ENCODE results near the gene NOTCH2NLA. TPM values are rescaled to one million over a fixed set of nuclear protein-coding genes. Genes with fewer than 3 reads are reported as not detected.
"Not testable (repeated sequence)": the region's sequence is repeated elsewhere in the genome, so short reads cannot be mapped to it uniquely, and the experiment has no call there.

The NOTCH2NLA gene
- polyA plus RNA-seq (2013, experiment 1 of 2; ENCODE audit: insufficient read length) = 9.7 TPM
- polyA plus RNA-seq (2013, experiment 2 of 2; ENCODE audit: insufficient read length) = 10.2 TPM

GRCh38 chr1:146228710-146229477, at the start of gene NOTCH2NLA:
NOTCH2NLA (minus strand) TSS chr1:146229021; CDS start chr1:146189337, 39,684 bp downstream.
- not testable (repeated sequence) for DNase-seq

GRCh38 chr1:146278346-146278745, 49.5 kb upstream of the NOTCH2NLA start:
- not testable (repeated sequence) for DNase-seq

DNA sequence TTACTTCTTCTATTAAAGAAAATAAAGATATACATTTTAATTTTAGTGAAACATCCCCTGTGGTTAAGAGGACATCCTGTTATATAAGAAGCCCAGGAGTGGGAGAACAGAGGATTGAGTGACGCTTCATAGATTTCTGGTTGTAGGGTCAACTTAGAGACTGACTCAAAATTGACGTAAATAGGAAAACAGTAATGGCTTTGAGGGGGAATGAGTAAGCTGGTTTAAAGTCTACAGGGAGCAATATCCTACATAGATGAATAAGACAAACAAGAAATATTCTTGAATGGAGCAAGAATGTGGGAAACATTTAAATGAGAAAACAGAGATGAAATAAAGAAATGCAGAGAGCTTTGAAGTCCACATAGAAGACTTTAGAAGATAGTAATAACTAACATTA, 48.3 kb upstream of the NOTCH2NLA start:
- DNase-seq = not testable (repeated sequence)

DNA sequence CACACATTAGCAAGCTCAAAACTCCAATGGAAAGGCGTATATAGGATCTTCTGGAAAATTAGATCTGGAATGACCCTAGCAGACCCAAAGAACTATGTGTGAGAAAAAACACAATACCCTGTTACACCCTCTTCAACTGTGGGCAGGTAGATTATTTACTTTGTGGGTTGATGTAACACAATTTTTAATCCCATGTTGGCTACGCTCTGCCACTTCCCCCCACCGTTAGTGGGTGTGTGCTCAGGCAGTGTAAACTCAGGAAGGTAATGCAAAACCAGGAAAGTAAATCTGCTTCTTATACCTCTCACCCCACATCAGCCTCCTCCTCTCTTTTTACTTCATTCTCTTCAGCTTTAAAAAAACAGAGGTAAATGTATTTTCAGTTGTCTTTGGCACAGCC, 45.3 kb upstream of the NOTCH2NLA start:
- DNase-seq = not testable (repeated sequence)

GRCh38 chr1:146273194-146273593, 44.4 kb upstream of the NOTCH2NLA start:
- DNase-seq = not testable (repeated sequence)

- not testable (repeated sequence) for DNase-seq
These were observed 43.9 kb upstream of the NOTCH2NLA start for GRCh38 chr1:146272734-146273133.

DNA sequence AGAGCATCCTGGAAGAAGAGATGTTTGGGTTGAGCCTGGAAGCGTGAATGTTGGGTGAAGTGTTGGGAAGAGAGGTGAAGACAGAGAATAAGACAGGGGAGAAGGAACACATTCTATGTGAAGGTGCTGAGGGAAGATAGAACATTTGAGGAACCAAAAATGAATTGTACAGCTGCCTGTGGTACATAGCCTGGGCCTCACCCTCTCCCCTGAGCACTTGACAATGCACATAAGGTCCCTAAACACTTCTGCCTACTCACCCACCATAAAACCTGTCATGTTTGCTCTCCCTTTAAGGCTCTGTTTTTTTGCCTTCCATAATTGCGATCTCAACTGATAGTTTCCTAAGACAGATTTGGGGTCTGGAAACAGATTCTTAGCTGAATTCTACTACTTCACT, 43.2 kb upstream of the NOTCH2NLA start:
- not testable (repeated sequence) for DNase-seq

DNA sequence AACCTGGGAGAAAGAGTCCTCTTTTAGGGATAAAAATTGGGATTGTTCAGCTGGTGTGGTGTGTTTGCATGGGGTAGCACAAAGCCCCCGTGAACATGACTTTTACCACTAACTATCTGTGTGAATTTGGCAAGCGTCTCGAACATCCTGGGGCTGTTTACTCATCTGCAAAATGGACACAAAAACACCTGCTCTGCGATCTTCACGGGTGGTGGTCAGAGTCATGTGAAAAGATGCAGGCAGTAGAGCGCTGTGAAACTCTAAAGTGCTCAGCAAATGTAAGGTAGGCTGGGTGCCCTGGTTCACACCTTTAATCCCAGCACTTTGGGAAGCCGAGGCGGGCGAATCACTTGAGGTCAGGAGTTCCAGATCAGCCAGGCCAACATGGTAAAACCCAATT, 41.3 kb upstream of the NOTCH2NLA start:
- not testable (repeated sequence) for DNase-seq

- not testable (repeated sequence) for DNase-seq
These were observed 37.4 kb upstream of the NOTCH2NLA start for GRCh38 chr1:146266179-146266748.

GRCh38 chr1:146264761-146265160, 35.9 kb upstream of the NOTCH2NLA start:
- not testable (repeated sequence) for DNase-seq

DNA sequence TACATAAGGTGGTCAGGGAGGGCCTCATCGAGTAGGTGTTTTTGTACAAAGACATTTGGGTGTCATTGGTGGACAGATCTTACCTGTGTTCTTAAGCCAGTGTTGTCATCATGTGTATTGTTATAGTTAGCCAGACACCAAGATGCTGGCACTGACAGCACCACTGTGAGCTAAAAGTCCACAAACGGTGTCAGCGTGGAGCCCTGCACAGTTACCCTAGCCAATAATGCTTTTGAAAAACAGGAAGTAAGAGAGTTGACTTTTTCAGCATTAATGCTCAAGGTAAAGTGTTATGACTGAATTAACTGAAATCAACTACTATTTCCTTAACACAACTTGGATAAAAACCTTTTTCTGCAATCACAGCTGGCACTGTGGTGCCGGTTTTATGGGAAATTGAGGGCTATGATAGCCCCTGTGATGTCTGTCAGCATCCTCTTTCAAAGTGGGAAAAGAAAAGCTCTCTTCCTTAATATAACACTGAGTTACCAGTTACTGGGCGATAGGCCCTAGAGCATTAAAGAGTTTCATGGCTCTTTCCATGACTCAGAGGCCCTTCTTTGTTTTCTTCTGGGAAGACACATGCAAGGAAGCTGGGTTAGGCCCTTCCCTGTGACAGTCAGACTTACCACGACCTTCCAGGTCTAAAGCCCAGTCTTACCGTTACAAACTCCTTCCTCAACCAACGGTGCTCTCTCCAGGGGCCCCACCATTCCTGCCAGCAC, 31.3 kb upstream of the NOTCH2NLA start:
- DNase-seq = not testable (repeated sequence)

GRCh38 chr1:146257992-146258552, 29.3 kb upstream of the NOTCH2NLA start:
- not testable (repeated sequence) for DNase-seq

DNA sequence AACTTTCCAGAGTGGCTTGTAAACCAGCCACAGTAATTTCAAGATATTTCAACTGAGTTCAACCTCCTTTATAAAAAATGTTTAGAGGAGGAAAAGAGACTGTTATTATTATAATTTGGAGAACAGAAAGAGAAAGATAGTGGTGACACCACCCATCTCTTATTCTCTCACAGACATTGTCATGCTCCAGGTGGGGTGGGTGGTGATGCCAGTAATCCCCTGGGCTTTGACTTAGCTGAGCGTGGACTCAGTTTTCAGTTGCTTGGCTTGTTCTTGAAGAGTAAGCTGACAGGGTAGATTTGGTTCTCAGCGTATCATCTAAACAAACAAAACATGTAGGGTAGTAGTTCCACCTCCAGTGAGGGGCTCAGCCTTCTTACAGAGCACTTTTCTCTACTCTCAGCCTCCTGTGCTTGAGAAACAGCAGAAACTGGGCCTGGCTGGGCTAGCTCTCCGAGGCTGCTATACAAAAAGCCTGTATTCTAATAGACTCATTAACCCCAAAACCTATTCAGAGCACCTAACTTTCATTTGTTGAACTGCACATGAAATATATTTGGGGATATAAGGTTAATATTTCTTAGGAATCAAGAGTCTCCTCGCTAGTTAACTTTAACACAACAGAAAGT, 25.9 kb upstream of the NOTCH2NLA start:
- DNase-seq = not testable (repeated sequence)

DNA sequence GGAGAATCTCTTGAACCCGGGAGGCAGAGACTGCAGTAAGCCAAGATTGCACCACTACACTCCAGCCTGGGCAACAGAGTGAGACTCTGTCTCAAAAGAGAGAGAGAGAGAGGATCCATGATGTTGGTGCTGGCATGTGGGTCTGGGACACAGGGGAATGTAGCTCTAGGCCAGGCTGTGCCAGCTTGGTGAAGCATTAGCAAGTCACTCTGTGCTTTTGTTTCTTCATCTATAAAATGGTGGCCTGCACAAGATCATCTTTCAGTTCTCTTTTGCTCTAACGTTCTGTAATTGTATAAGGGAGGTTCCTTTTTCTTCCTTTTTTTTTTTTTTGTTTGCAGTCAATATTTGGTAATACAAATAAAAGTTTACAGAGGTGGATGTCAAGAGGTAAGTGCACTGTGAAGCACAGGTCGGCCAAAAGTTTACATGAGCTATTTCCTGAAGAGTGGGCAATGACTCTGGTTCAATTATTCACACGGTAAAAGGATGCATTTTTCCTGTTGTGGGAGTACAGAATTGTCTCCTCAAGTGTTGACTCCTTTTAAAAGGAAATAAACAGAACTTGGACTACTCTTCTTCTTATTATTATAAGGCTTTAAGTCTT, 24.5 kb upstream of the NOTCH2NLA start:
- DNase-seq = not testable (repeated sequence)

- DNase-seq = not testable (repeated sequence)
These were observed 22.7 kb upstream of the NOTCH2NLA start for GRCh38 chr1:146251523-146251922.

GRCh38 chr1:146248643-146249042, 19.8 kb upstream of the NOTCH2NLA start:
- DNase-seq = not testable (repeated sequence)

GRCh38 chr1:146236626-146237025, 7.8 kb upstream of the NOTCH2NLA start:
- DNase-seq = not testable (repeated sequence)

- not testable (repeated sequence) for DNase-seq
These were observed 7.3 kb upstream of the NOTCH2NLA start for GRCh38 chr1:146236026-146236601.

- not testable (repeated sequence) for DNase-seq
These were observed 608 bp downstream of the NOTCH2NLA start for GRCh38 chr1:146228144-146228682.

GRCh38 chr1:146174531-146174930, 54.3 kb downstream of the NOTCH2NLA start:
- not testable (repeated sequence) for DNase-seq

GRCh38 chr1:146167740-146168139, 61.1 kb downstream of the NOTCH2NLA start:
- DNase-seq = not testable (repeated sequence)

Data from fibroblast of skin of abdomen (primary cell).